Stimulated activated CD4-positive, alpha-beta T cell treated with anti-CD3 and anti-CD28 coated beads, Interleukin-12 subunit alpha, Interleukin-12 subunit beta, amount 100 ng/mL, for 48 hours (primary cell): ENCODE results near the gene MYOZ3.

Source experiments
- DNase-seq, 3 donors: peaks; one replicate each; pipeline ENCODE4 v3.0.0-alpha.2; 2020; ENCODE audit warnings: low read depth in 2 of 3, low spot score in 1 of 3

Gene MYOZ3

DNA sequence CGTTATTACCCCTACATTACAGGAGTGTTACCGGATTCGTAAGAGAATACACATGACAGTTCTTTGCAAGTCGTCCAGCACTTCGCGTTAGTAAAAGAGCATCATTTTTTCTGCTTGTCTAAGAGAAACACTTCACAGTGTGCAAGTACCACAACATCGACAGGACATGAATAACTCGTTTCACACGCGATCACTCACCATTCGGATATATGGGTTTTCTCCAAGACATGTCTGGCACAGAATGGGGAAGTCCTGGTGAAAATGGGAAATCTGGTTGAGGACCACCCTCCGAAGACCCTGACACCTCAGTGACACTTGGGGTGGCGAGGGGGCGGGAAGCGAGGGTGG, 39.2 kb downstream of the MYOZ3 start:
- DNase-seq, result peak in 1 of 3 donors; percentile 8

DNA sequence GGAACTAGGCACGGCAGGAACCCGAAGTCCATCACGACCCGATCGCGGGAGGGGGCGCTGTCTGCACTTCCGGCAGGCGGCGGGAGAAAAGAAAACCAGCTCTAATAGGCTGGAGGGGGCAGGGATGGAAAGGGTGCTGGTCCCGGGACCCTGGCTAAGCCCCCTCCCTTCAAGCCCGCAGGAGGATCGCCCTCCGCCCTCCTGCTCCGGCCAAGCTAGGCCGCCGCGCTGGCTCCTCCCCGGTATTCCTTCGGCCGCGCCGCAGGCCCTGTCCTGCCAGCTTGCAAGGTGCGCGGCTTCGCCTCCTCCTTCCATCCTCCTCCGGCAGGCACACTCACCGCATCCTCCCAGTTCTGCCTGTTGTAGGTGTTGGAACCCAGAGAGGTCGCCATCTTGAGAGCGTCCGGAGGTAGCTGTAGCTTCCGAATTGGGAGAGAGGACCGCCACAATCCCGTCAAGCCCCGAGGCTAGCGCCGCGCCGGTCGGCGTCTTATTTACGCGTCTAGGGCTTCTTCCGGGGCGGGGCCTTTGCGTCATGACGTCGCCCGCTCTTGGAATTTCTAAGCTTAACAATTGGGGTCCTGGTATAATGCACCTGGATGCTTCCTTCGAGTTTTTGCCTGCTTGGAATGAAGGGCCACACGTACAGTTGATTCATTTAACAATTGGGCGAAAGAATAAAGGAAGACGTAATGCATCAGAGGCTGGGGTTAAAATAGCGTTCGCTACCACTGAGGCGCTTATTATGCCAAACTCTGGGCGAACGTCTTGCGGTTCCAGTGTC, 39.7 kb downstream of the MYOZ3 start, which contains the start of gene RBM22:
TSS of gene RBM22 (minus strand) at position 469 of the 784 bp plus-strand sequence. CDS start at position 392, 77 bp downstream.
- DNase-seq, result peak; percentile 85 to 89 (median 85)

DNA sequence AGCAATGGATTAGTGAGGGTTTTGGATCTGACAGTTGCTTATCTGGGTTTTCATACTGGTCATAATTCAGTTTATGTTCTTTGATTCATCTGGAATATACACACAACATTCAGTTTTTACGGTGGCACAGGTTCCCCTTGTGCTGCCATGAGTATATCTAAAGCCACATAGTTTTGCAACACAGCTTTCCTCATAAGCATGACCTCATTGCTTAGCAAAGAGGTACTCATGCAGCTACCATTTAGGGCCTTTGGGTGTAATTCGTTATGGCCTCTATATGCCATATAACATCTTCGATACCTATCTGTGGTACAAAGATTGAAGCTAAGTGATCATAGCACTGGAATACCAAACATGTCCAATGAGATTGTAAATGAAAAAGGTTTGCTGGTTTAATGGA, 42.7 kb downstream of the MYOZ3 start:
- DNase-seq, result no peak

DNA sequence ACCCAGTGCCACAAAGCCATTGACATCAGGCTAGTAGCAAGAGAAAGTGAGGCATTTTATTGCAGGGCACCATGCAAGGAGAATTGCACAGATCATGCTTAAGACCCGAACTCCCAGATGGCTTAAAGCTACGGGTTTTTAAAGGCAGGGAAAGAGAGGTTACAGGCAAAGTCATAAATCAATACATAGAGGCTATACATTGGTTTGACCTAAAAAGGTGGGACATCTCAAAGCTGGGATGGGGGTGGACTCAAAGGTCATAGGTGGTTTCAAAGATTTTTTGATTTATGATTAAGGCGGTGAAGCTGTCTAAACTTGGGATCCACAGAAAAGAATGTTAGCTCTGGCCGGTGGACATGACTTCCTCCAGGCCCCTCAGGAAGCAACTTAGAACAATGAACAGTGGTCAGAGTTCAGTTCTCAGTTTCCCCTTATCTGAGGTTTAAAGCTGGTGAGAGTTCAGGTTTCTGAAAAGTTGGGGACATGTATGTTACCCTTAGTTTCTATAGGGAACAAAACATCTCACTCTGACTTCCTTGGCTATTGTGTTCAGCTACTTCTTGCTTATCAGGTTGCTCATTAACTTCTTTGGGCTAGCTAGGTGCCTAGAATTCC, 45.8 kb downstream of the MYOZ3 start:
- no peak for DNase-seq

DNA sequence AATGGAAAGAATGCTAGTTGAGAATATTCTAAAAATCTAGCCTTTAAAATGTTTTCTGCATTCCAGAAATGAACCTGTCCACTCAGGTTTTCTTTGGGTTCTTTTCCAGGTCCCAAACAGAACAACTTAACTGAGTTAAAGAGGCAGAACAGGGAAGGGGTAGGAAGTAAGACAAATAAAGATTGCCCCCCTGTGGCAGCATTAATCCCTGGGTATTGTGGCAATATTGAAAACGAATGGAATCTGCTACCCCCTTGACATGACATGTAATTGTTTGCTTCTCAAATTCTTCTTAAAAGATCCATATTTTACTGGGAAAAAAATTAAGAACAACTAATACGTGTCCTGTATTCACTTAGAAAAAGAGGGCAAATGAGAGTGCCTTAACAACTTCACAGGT, 49.1 kb downstream of the MYOZ3 start:
- no peak for DNase-seq

DNA sequence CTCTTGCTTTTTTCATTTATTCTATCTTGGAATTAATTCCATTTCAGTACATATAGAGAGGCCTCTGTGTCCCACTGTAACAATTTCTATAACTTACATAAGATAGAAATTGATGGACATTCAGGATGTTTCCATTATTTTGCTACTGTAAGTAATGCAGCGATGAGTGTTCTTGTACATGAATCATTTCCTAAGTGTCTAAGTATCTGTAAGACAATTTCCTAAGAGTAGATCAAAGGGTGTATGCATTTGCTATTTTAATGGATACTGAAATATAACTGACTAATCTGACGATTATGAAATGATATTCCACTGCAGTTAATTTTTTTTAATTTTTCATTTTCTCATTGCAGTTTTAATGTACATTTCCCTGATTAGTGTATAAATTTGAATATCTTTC, 62.8 kb downstream of the MYOZ3 start:
- no peak for DNase-seq
